BE2C (cell line): ENCODE measurements around the gene C10orf53.

Experiments
- DNase-seq: peaks from one replicate; pipeline ENCODE4 v3.0.0-alpha.2; 2020
- H3K27me3 ChIP-seq: fragments of 250-450 bp; sonication (Bioruptor Pico); 2 replicates; pipeline ENCODE4 v1.5.1; 2020; ENCODE audit warnings: mild to moderate bottlenecking
- H3K36me3 ChIP-seq: fragments of 250-450 bp; sonication (Bioruptor Pico); 2 replicates; pipeline ENCODE4 v1.5.1; 2020; ENCODE audit warnings: mild to moderate bottlenecking
- H3K4me1 ChIP-seq: fragments of 250-450 bp; sonication (Bioruptor Pico); 2 replicates; pipeline ENCODE4 v1.5.1; 2020
- H3K4me3 ChIP-seq: 2 replicates; pipeline ENCODE4 v1.5.1; 2011; ENCODE audit warnings: low read depth, low read length
- H3K9me3 ChIP-seq: fragments of 250-450 bp; sonication (Bioruptor Pico); 2 replicates; pipeline ENCODE4 v1.5.1; 2020
- TF ChIP-seq, protein P1 (sequence below): IDR thresholded peaks from 2 replicates; pipeline ENCODE4 v1.5.1; 2012; ENCODE audit warnings: mild to moderate bottlenecking, low read depth, low read length

Gene C10orf53

DNA sequence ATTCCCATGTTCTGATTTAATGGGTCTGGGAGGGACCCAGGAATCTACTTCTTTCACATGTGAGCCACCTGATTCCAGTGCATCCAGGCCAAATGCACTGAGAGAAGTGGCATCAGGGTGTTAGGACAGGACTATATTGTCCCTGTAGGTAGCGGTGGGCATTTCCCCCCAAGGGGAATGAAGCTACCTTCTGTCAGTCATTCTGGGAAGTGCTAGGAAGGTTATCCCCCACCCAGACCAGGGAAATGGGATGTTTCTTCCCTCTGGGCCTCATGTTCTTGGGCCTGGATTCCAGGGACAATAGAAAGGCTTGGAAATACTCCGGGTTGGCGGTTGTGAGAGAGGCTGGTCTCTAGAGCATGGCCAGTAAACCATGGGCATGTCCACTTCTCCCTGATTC, 20.8 kb downstream of the C10orf53 start:
- Histone ChIP-seq H3K4me3 (no peak overlapping the region), H3K4me1 (no peaks in the 10 kb centered on the region), H3K9me3 (no peaks in the 10 kb centered on the region), H3K27me3 (no peaks in the 10 kb centered on the region), H3K36me3 (no peaks in the 10 kb centered on the region)
- TF ChIP-seq, protein P1, sequence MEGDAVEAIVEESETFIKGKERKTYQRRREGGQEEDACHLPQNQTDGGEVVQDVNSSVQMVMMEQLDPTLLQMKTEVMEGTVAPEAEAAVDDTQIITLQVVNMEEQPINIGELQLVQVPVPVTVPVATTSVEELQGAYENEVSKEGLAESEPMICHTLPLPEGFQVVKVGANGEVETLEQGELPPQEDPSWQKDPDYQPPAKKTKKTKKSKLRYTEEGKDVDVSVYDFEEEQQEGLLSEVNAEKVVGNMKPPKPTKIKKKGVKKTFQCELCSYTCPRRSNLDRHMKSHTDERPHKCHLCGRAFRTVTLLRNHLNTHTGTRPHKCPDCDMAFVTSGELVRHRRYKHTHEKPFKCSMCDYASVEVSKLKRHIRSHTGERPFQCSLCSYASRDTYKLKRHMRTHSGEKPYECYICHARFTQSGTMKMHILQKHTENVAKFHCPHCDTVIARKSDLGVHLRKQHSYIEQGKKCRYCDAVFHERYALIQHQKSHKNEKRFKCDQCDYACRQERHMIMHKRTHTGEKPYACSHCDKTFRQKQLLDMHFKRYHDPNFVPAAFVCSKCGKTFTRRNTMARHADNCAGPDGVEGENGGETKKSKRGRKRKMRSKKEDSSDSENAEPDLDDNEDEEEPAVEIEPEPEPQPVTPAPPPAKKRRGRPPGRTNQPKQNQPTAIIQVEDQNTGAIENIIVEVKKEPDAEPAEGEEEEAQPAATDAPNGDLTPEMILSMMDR = no peak
- DNase-seq = no peak

DNA sequence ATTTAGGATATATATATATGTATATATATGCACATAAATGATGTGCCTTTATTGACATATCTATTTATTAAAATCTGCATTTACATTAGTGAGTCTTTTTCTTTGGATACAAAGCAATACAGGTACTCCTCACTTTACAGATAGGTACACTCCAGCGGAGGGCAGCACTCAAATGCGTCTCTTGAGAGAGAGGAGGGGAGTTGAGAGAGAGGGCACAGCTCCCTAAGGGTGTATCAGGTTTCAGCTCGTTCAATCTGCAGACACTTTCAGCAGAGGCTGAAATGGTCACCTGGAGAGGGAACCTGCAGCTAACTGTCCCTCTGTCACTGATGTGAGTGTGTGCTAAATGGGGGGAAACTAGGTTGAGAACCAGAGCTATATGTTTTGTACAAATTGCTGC, 21.5 kb downstream of the C10orf53 start:
- DNase-seq = no peak
- no peak overlapping the region for H3K4me3 ChIP-seq
- H3K9me3 ChIP-seq = no peaks in the 10 kb centered on the region
- no peaks in the 10 kb centered on the region for H3K4me1 ChIP-seq
- no peaks in the 10 kb centered on the region for H3K27me3 ChIP-seq
- TF ChIP-seq, protein P1 = no peak
- H3K36me3 ChIP-seq = no peaks in the 10 kb centered on the region

GRCh38 chr10:49707585-49707984, 28.1 kb downstream of the C10orf53 start:
- Histone ChIP-seq H3K27me3 (no peaks in the 10 kb centered on the region), H3K4me3 (no peak overlapping the region), H3K4me1 (no peaks in the 10 kb centered on the region; the same call in 1 of the 2 replicates), H3K9me3 (no peaks in the 10 kb centered on the region), H3K36me3 (no peaks in the 10 kb centered on the region)
- no peak for DNase-seq
- TF ChIP-seq, protein P1 = no peak

DNA sequence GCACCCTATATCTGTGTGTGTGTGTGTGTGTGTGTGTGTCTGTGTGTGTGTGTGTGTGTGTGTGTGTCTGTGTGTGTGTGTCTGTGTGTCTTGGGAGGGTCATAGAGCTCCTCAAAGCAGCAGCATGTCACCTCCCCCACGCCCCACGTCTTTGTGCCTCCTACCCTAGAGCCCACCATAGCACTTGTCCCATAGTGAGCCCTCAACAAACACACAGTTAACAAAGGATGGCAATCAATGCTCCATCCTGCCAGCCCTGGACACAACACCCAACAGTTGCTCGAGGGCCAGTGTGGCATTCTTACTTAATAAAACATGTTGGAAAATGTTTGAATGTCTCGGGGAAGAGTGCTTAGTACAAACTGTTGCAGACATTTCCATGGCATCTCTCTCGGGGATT, 30.5 kb downstream of the C10orf53 start:
- TF ChIP-seq, protein P1 = no peak
- H3K4me1 ChIP-seq = no peaks in the 10 kb centered on the region; the same call in 1 of the 2 replicates

GRCh38 chr10:49710966-49711365, 31.5 kb downstream of the C10orf53 start:
- Histone ChIP-seq H3K4me3 (no peak overlapping the region), H3K27me3 (no peaks in the 10 kb centered on the region), H3K9me3 (no peaks in the 10 kb centered on the region), H3K4me1 (no peaks in the 10 kb centered on the region; the same call in 1 of the 2 replicates), H3K36me3 (no peaks in the 10 kb centered on the region)
- TF ChIP-seq, protein P1 = no peak
- DNase-seq = no peak

More for the DNA sequence above, 30.5 kb downstream of the C10orf53 start:
- Histone ChIP-seq H3K27me3 (no peaks in the 10 kb centered on the region), H3K36me3 (no peaks in the 10 kb centered on the region), H3K9me3 (no peaks in the 10 kb centered on the region), H3K4me3 (no peak overlapping the region)
- no peak for DNase-seq

GRCh38 chr10:49711481-49711880, 32.0 kb downstream of the C10orf53 start:
- TF ChIP-seq, protein P1 = no peak
- Histone ChIP-seq H3K36me3 (no peaks in the 10 kb centered on the region), H3K9me3 (no peaks in the 10 kb centered on the region), H3K4me1 (no peaks in the 10 kb centered on the region; the same call in 1 of the 2 replicates), H3K27me3 (no peaks in the 10 kb centered on the region), H3K4me3 (no peak overlapping the region)
- DNase-seq = no peak
